Activated CD8-positive, alpha-beta T cell treated with anti-CD3 and anti-CD28 coated beads for 36 hours (primary cell): ENCODE results near the gene PPP3CA. TPM values are rescaled to one million over a fixed set of nuclear protein-coding genes. Genes with fewer than 3 reads are reported as not detected.

Source experiments
- ATAC-seq: fragments of 200-7000 bp; cut with Tn5 transposase; one replicate; pipeline ENCODE4 v1.10.0; 2021; ENCODE audit warnings: mild to moderate bottlenecking, moderate library complexity
- CTCF ChIA-PET: fragments of 350-600 bp; sonication (Branson Sonifier 250); formaldehyde crosslinking; loops from one replicate; lab custom pipeline; 2021; ENCODE audit warnings: antibody characterized with exemption; lab: Charles Lee
- POLR2A ChIA-PET: fragments of 350-600 bp; sonication (Branson Sonifier 250); formaldehyde crosslinking; loops from one replicate; lab custom pipeline; 2021; ENCODE audit warnings: antibody characterized with exemption; lab: Charles Lee
- DNase-seq: peaks from one replicate; pipeline ENCODE4 v3.0.0-alpha.2; 2020
- H3K27ac Mint-ChIP-seq: one replicate; pipeline ENCODE4 v1.8.0; 2021; ENCODE audit warnings: mild to moderate bottlenecking, mixed read lengths
- H3K27me3 Mint-ChIP-seq: one replicate; pipeline ENCODE4 v1.8.0; 2021; ENCODE audit warnings: mixed read lengths
- H3K36me3 Mint-ChIP-seq: one replicate; pipeline ENCODE4 v1.8.0; 2021; ENCODE audit warnings: low read depth, mixed read lengths
- H3K4me1 Mint-ChIP-seq: one replicate; pipeline ENCODE4 v1.8.0; 2021; ENCODE audit warnings: low read depth, mixed read lengths
- H3K4me3 Mint-ChIP-seq: one replicate; pipeline ENCODE4 v1.8.0; 2021; ENCODE audit warnings: mild to moderate bottlenecking, moderate library complexity, mixed read lengths
- H3K9me3 Mint-ChIP-seq: one replicate; pipeline ENCODE4 v1.8.0; 2021; ENCODE audit warnings: mixed read lengths
- intact Hi-C: fragments of 100-400 bp; cut with micrococcal nuclease; formaldehyde crosslinking; loops from one replicate; pipeline ENCODE4 v1.10.0; 2022
- total RNA-seq, 2 experiments: library from RNA; stranded (reverse); gene quantifications; one replicate each; pipeline ENCODE4 v1.2.3, GENCODE V29; 2021
- TF ChIP-seq, protein P1 (sequence below): fragments of 200-600 bp; IDR thresholded peaks from one replicate; pipeline ENCODE4 v1.8.0; 2022; ENCODE audit warnings: antibody characterized with exemption, mild to moderate bottlenecking

The PPP3CA gene
- total RNA-seq, 2 experiments from 2014 or later = 11.8 to 12.7 TPM

DNA sequence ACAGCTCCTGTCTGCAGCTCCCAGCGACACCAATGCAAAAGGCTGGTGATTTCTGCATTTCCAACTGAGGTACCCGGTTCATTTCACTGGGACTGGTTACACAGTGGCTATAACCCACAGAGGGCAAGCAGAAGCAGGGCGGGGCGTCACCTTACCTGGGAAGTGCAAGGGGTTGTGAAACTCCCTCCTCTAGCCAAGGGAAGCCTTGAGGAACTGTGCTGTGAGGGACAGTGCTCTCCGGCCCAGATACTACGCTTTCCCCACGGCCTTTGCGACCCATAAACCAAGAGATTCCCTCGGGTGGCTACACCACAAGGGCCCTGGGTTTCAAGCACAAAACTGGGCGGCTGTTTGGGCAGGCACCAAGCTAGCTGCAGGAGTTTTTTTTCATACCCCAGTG, 218.9 kb downstream of the PPP3CA start:
- POLR2A ChIA-PET = no interaction called here
- Mint-ChIP-seq H3K36me3 (peaks cover 12% of the 10 kb centered on the region), H3K27ac (no peak overlapping the region)

DNA sequence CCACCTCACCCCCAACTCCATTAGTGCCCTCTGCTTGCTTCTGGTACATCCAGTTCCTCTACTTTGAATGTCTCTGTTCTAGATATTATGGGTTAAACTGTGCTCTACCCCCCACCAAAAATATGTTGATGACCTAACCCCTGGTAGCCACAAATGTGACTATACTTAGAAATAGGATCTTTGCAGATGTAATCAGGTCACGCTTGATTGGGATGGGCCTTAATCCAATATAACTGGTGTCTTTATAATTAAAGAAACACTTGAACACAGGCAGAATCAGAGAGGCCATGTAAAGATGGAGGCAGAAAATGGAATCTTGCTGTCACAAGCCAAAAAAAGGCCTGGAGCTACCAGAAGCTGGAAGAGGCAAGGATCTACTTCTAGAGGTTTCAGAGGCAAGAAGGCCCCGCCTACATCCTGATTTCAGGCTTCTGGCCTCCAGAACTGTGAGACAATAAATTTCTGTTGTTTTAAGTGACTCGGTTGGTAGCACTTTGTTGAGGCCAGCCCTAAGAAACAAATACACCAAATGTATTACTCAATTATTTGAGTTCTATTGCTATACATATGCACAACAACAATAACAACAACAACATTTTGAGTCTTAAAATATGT, 220.0 kb downstream of the PPP3CA start:
- peaks cover 12% of the 10 kb centered on the region for H3K36me3 Mint-ChIP-seq
- CTCF ChIA-PET = interaction anchor here (1.0 to 1.5 kb wide), 2 partner anchors 17 to 26 kb away, joined by 3 read pairs; no protein-coding TSS in a partner anchor
- POLR2A ChIA-PET = no interaction called here
- DNase-seq (no peak), ATAC-seq (no peak)
- H3K9me3 Mint-ChIP-seq = peaks cover 4% of the 10 kb centered on the region
- intact Hi-C loops = no loop called here
- no peaks in the 10 kb centered on the region for H3K27me3 Mint-ChIP-seq
- H3K4me3 Mint-ChIP-seq = no peak overlapping the region
- TF ChIP-seq, protein P1, sequence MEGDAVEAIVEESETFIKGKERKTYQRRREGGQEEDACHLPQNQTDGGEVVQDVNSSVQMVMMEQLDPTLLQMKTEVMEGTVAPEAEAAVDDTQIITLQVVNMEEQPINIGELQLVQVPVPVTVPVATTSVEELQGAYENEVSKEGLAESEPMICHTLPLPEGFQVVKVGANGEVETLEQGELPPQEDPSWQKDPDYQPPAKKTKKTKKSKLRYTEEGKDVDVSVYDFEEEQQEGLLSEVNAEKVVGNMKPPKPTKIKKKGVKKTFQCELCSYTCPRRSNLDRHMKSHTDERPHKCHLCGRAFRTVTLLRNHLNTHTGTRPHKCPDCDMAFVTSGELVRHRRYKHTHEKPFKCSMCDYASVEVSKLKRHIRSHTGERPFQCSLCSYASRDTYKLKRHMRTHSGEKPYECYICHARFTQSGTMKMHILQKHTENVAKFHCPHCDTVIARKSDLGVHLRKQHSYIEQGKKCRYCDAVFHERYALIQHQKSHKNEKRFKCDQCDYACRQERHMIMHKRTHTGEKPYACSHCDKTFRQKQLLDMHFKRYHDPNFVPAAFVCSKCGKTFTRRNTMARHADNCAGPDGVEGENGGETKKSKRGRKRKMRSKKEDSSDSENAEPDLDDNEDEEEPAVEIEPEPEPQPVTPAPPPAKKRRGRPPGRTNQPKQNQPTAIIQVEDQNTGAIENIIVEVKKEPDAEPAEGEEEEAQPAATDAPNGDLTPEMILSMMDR = no peak
- H3K27ac Mint-ChIP-seq = no peak overlapping the region
- H3K4me1 Mint-ChIP-seq = peaks cover 28% of the 10 kb centered on the region

More for the DNA sequence above, 218.9 kb downstream of the PPP3CA start:
- CTCF ChIA-PET = interaction anchor here (1.0 to 1.5 kb wide), 2 partner anchors 16 to 25 kb away, joined by 3 read pairs; no protein-coding TSS in a partner anchor
- TF ChIP-seq, protein P1 = no peak
- DNase-seq (no peak), ATAC-seq (no peak)
- Mint-ChIP-seq H3K9me3 (peaks cover 7% of the 10 kb centered on the region), H3K4me3 (no peak overlapping the region), H3K4me1 (peaks cover 24% of the 10 kb centered on the region), H3K27me3 (no peaks in the 10 kb centered on the region)
- intact Hi-C loops = no loop called here

DNA sequence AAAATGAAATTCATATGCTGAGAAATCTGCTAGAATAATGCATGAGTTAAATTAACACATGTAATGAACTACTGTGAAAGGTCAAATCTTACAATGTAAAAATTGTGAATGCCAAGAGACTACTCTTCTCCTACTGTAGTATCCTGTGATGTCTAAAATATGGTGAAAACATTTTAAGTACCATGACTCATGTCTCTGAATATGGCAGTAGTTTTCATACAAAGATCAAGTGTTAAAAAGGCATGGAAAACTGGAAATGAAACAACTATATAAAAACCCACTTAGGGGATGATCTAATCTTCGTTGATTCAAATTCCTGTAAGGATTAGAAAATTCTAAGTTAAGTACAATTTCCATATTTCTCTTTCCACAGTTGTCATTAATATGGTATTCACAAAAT, 221.3 kb downstream of the PPP3CA start:
- H3K4me3 Mint-ChIP-seq = no peak overlapping the region
- POLR2A ChIA-PET = no interaction called here
- H3K36me3 Mint-ChIP-seq = peaks cover 10% of the 10 kb centered on the region
- H3K27me3 Mint-ChIP-seq = no peaks in the 10 kb centered on the region
- no peak for DNase-seq
- peaks cover 2% of the 10 kb centered on the region for H3K9me3 Mint-ChIP-seq
- TF ChIP-seq, protein P1 = no peak
- intact Hi-C loops = no loop called here
- H3K27ac Mint-ChIP-seq = no peak overlapping the region
- CTCF ChIA-PET = no interaction called here
- H3K4me1 Mint-ChIP-seq = peaks cover 28% of the 10 kb centered on the region
- ATAC-seq = peak; percentile 47

DNA sequence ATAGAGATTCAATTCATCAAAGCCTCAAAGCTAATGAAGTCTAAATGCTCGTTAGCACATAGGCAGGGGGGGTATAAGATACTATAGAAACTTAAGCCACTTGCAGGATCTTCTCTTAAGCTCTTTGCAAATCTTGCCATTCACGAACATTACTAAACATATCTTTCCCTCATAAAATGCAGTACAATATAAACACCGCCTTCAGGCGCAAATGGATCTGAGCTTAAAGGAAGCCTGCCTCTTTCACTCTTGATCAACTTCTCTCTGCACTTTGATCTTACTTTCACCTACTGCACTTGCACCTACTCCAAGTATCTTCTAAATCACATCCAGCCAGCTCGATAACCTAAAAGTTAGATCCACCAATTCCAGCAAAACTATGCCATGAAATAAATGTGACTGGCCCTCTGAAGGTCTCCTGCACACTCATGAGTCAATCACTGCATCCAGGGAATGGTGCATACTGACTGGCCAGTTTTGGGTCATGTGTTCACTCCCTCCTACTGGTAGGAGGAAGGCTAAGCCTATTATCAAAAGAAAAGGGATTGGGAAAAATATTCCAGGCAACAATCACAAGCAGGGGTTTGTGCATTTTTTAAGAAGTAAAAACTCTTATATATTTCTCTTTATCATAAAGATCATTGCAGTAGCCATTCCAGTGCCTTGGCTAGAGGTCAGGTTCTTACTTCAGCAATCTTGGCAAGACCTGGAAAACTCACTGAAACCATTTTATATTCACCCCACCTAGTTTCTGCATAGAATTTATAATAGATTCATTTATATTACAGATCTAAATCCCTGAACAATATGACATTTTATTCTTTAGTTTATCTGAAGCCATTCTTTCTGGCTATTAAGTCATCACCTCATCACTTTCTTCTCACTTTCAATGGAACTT, 222.0 kb downstream of the PPP3CA start:
- TF ChIP-seq, protein P1 = no peak
- POLR2A ChIA-PET = no interaction called here
- no peak overlapping the region for H3K4me3 Mint-ChIP-seq

DNA sequence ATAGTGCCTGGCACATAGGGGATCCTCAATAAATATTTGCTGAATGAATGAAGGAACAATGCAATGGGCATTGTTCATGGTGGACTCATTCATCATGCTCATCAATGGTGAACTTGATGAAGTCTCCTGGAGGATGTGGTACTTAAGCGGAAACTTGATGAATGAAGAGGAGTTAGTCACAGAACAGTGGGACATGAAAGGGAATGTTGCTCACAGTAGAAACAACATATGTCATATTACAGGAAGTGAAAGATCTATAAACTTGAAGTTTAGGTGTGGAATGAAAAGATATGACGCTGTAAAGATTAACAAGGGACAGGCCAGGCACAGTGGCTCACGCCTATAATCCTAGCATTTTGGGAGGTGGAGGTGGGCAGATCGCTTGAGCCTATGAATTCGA, 224.1 kb downstream of the PPP3CA start:
- intact Hi-C loops = no loop called here
- CTCF ChIA-PET = no interaction called here
- peaks cover 34% of the 10 kb centered on the region for H3K4me1 Mint-ChIP-seq
- H3K27me3 Mint-ChIP-seq = no peaks in the 10 kb centered on the region
- no peak for DNase-seq
- TF ChIP-seq, protein P1 = no peak
- H3K4me3 Mint-ChIP-seq = no peak overlapping the region
- ATAC-seq = peak; percentile 45
- no peaks in the 10 kb centered on the region for H3K9me3 Mint-ChIP-seq
- POLR2A ChIA-PET = no interaction called here
- no peak overlapping the region for H3K27ac Mint-ChIP-seq
- peaks cover 5% of the 10 kb centered on the region for H3K36me3 Mint-ChIP-seq

More for the DNA sequence above, 222.0 kb downstream of the PPP3CA start:
- no peak overlapping the region for H3K27ac Mint-ChIP-seq
- peaks cover 28% of the 10 kb centered on the region for H3K4me1 Mint-ChIP-seq
- intact Hi-C loops = no loop called here
- H3K36me3 Mint-ChIP-seq = peaks cover 10% of the 10 kb centered on the region
- no peaks in the 10 kb centered on the region for H3K27me3 Mint-ChIP-seq
- H3K9me3 Mint-ChIP-seq = peaks cover 1% of the 10 kb centered on the region
- CTCF ChIA-PET = interaction anchor here (1.1 kb wide), 1 partner anchor 44 kb away, joined by 3 read pairs; no protein-coding TSS in a partner anchor
- no peak for DNase-seq
- no peak for ATAC-seq
